ENCODE measurements around the gene IL36B.

The IL36B gene

DNA sequence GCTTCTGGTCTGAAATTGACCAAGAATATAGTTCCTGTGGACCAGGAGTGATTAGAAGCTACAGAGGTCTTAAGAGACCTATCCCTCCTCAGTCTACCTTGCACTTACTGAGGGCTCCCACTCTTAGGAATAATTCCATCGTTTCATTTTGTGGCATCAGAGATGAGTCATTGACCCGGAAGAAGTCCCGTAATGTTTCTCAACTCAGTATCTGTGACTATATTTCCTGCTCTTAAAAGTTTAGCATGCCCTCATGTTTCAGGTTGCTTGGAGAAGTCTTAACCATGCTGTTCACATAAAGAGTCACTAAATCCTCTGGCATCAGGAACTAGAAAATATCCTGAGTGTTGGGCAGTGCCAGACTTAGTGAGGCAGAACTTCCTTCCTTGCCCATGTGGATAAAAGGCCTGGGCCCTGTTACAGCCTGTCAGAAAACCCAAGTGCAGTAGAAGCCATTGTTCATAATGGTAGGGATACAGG, 47.6 kb downstream of the IL36B start, which contains the start of gene IL36A:
TSS of gene IL36A (plus strand) at position 430 of the 480 bp plus-strand sequence. CDS start 413 bp downstream, outside the sequence.
- DNase-seq = no peak

GRCh38 chr2:113002677-113003076, 50.0 kb downstream of the IL36B start:
- DNase-seq = no peak

GRCh38 chr2:113000436-113000835, 52.2 kb downstream of the IL36B start:
- no peak for DNase-seq

DNA sequence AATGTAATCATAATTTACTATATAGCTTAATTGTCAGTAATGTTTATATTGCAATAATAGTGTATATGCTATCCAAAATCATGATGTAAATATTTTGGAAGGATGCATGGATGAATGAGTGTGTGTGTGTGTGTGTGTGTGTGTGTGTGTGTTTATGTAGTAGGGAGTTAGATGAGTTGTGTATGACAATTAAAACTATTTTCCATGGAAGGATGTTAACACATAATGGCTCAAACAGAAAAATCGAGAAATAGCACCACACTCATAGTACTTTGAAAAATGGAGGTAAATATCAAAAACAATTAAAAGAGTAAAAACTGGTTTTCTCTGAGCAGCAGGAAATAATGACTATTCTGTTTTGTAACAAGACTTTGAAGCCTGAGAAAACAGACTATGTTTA, 55.5 kb downstream of the IL36B start:
- no peak for DNase-seq

GRCh38 chr2:112996635-112997034, 56.0 kb downstream of the IL36B start:
- DNase-seq = no peak

DNA sequence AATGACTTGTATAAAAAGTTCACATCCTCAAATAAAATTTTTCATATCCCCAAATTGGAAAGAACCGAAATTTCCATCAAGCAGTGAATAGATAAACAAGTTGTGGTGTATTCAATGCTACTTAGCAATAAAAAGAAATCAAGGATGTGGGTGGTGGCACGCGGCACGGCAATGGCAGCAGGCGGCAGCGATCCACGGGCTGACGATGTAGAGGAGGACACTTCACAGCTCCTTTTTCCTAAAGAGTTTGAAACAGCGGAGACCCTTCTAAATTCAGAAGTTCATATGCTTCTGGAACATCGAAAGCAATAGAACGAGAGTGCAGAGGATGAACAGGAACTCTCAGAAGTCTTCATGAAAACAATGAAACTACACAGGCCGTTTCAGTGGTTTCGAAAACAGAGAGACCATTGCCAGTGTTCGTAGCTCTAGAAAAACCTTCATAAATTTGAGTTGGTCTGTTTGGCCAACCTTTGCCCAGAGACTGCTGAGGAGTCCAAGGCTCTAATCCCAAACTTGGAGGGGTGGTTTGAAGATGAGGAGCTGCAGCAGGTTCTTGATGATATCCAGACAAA, 57.2 kb downstream of the IL36B start:
- DNase-seq = no peak

DNA sequence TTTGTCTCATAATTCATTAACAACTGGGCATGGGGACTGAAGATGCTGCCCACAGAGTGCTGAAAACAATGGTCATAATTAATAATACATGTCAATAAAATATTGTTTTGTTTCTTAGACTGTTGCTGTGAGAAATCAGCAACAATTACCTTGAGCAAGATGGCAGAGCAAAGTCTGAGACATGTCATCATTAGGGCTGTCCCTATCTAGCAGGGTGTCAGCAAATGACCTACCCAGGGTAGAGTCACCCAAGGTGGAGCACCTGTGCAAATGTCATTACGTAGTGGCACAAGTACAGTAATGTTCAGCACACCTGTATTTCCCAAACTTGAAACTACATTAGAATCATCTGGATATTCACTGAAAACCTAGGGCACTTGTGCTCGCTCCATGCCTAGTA, 58.0 kb downstream of the IL36B start:
- DNase-seq = no peak

DNA sequence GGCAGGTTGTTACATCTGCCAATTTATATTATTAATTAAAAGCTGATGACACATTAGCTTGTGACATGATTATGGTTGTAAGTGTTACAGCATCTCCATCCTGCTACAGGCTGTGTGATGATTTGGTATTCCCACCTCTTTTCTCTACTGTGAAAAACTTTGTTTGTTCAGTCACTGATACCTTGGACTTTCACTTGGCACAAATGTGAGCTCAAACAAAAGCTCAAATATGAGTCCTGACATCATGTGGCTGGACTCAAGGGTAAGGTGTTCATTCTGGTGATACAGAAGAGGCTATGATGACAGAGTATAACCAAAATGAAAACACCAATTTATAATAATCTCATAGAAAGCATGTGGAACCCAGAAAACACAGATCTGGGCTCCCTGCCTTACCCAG, 58.8 kb downstream of the IL36B start:
- DNase-seq = no peak

DNA sequence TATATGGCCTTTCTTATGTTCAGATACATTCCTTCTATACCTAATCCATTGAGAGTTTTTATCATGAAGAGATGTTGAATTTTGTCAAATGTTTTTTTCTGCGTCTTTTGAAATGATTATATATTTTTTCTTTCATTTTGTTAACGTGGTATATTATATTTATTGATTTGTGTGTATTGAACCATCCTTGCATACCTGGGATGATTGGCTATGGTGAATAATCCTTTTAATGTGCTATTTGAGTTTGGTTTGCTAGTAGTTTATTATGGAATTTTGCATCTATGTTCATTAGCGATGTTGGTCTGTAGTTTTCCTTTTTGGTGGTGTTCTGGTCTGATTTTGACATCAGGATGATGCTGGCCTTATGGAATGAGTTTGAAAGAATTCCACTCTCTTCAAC, 63.1 kb downstream of the IL36B start:
- DNase-seq = no peak

- DNase-seq = no peak
These were observed 67.6 kb downstream of the IL36B start for GRCh38 chr2:112985090-112985489.

GRCh38 chr2:112980537-112980936, 72.1 kb downstream of the IL36B start:
- DNase-seq = no peak

DNA sequence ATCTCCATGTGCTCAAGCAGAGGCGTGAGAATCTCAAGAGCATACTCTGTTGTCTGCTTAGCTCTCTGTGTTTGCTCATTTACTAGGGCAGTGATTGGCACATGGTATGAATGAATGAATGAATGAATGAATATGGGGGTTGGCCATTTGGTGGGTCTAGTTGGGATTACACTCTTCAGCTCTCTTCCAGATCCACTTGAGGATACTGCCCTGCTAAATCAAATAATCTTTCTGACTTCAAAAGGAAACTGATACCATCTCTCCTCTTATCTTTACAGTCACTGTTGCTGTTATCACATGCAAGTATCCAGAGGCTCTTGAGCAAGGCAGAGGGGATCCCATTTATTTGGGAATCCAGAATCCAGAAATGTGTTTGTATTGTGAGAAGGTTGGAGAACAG, 72.9 kb downstream of the IL36B start:
- DNase-seq = no peak

- DNase-seq = no peak
These were observed 75.1 kb downstream of the IL36B start, which contains the start of gene IL36G for GRCh38 chr2:112977559-112978056. Gene IL36G, plus strand, starts transcription at chr2:112978006. Its CDS starts 633 bp downstream, at chr2:112978639.
